HepG2 (cell line): ENCODE measurements around the gene GNRHR. TPM values are rescaled to one million over a fixed set of nuclear protein-coding genes. Genes with fewer than 3 reads are reported as not detected.

ENCODE experiments used
- ATAC-seq: fragments of 200-7000 bp; cut with Tn5 transposase; 3 replicates; pipeline ENCODE4 v1.9.1; 2020; ENCODE audit warnings: mild to moderate bottlenecking, moderate library complexity
- BruUV-seq: library from RNA; stranded (reverse); fragments of 400-500 nt; replicated peaks from 2 replicates; lab custom pipeline; 2021; lab: Mats Ljungman, UMichigan
- CTCF ChIA-PET: fragments of 300-600 bp; formaldehyde crosslinking; extraction: SDS; loops from one replicate; lab custom pipeline; 2021; ENCODE audit warnings: low total read pairs, inconsistent platforms, low intra/inter-chr PET ratio; lab: Yijun Ruan, JAX
- POLR2A ChIA-PET: fragments of 350-600 bp; sonication (Branson Sonifier 250); formaldehyde crosslinking; loops from one replicate; lab custom pipeline; 2020; ENCODE audit warnings: antibody characterized with exemption, inconsistent platforms; lab: Yijun Ruan, JAX
- DNase-seq: peaks from one replicate; pipeline ENCODE4 v3.0.0-alpha.2; 2015; ENCODE audit warnings: low spot score
- FAIRE-seq: peaks from 3 replicates; lab custom pipeline; 2011; peaks lifted over from hg19 to GRCh38; lab: Jason Lieb, UNC
- H2AFZ ChIP-seq: one replicate; pipeline ENCODE4 v1.6.1; 2011; ENCODE audit warnings: low read length, inconsistent platforms
- H3K27ac ChIP-seq: fragments of 300-600 bp; 3 replicates; pipeline ENCODE4 v1.8.0; 2011; ENCODE audit warnings: mixed run types, mild to moderate bottlenecking, mixed read lengths, low read length, inconsistent platforms; ENCODE audit not compliant: insufficient read depth; ENCODE audit errors: extremely low read length
- H3K27me3 ChIP-seq, 2 experiments: fragments of 200-600 bp in 1 of 2; 2 replicates in 1 of 2; 3 replicates in 1 of 2; pipeline versions ENCODE4 v1.6.0 to v1.8.0; 2011; ENCODE audit warnings: low read length in 2 of 2, mild to moderate bottlenecking in 2 of 2, moderate library complexity in 2 of 2, inconsistent platforms in 1 of 2; ENCODE audit not compliant: insufficient read depth in 2 of 2, control insufficient read depth in 1 of 2
- H3K36me3 ChIP-seq, 2 experiments: fragments of 200-600 bp in 1 of 2; replicated peaks in 1 of 2; 2 replicates in 1 of 2; 3 replicates in 1 of 2; pipeline versions ENCODE4 v1.5.1 to v1.8.0; 2011; ENCODE audit warnings: low read length in 2 of 2, inconsistent platforms in 1 of 2; ENCODE audit not compliant: insufficient read depth in 2 of 2, control insufficient read depth in 1 of 2
- H3K4me1 ChIP-seq: 2 replicates; pipeline ENCODE4 v1.5.1; 2012; ENCODE audit warnings: low read length, inconsistent platforms; ENCODE audit not compliant: insufficient read depth
- H3K4me2 ChIP-seq: 2 replicates; pipeline ENCODE4 v1.6.0; 2011; ENCODE audit warnings: low read depth, low read length, inconsistent platforms
- H3K4me3 ChIP-seq, 3 experiments: fragments of 200-600 bp in 1 of 3; sonication (generic), shearing (Covaris generic) in 1 of 3; replicated peaks in 1 of 3; 2 replicates each; pipeline ENCODE4 v1.5.1; 2011 to 2016; ENCODE audit warnings: low read length in 3 of 3, inconsistent platforms in 2 of 3, low read depth in 2 of 3, mild to moderate bottlenecking in 2 of 3, control low read depth in 1 of 3, mixed read lengths in 1 of 3; ENCODE audit not compliant: insufficient read depth in 1 of 3
- H3K79me2 ChIP-seq: one replicate; pipeline ENCODE4 v1.6.1; 2011; ENCODE audit warnings: low read length, inconsistent platforms; ENCODE audit not compliant: insufficient read depth
- H3K9ac ChIP-seq: 2 replicates; pipeline ENCODE4 v1.6.0; 2011; ENCODE audit warnings: mild to moderate bottlenecking, low read depth, low read length, inconsistent platforms; ENCODE audit not compliant: insufficient read depth
- H3K9me3 ChIP-seq: 2 replicates; pipeline ENCODE4 v1.5.1; 2012; ENCODE audit warnings: mild to moderate bottlenecking, low read length
- H4K20me1 ChIP-seq: 2 replicates; pipeline ENCODE4 v1.6.0; 2011; ENCODE audit warnings: inconsistent platforms, mild to moderate bottlenecking, low read length, moderate library complexity; ENCODE audit not compliant: insufficient read depth
- ARNT ChIP-seq: fragments of 450-650 bp; IDR thresholded peaks from 2 replicates; pipeline ENCODE4 v1.6.1; 2017
- CTCF ChIP-seq: sonication (generic); formaldehyde crosslinking; IDR thresholded peaks from 2 replicates; pipeline ENCODE4 v1.5.0; 2020; ENCODE audit warnings: mild to moderate bottlenecking, missing genetic modification reagents, moderate library complexity
- GPN1 ChIP-seq: sonication (generic); formaldehyde crosslinking; IDR thresholded peaks from 2 replicates; pipeline ENCODE4 v1.5.1; 2020; ENCODE audit warnings: missing genetic modification reagents, borderline replicate concordance
- HNRNPK ChIP-seq: fragments of 200-400 bp; formaldehyde crosslinking; IDR thresholded peaks from 2 replicates; pipeline ENCODE4 v1.6.1; 2018; ENCODE audit warnings: low read length, low read depth, moderate library complexity, mild to moderate bottlenecking; ENCODE audit not compliant: poor library complexity, severe bottlenecking
- JDP2 ChIP-seq: sonication (generic); formaldehyde crosslinking; IDR thresholded peaks from 2 replicates; pipeline ENCODE4 v1.8.1; 2022; ENCODE audit warnings: missing genetic modification reagents, borderline replicate concordance
- MAF1 ChIP-seq: sonication (generic); formaldehyde crosslinking; IDR thresholded peaks from 2 replicates; pipeline ENCODE4 v1.5.0; 2020; ENCODE audit warnings: missing genetic modification reagents, borderline replicate concordance
- MBD4 ChIP-seq: IDR thresholded peaks from 2 replicates; pipeline ENCODE4 v1.6.1; 2012; ENCODE audit warnings: low read length, inconsistent platforms, borderline replicate concordance
- PAF1 ChIP-seq: IDR thresholded peaks from 2 replicates; pipeline ENCODE4 v1.6.1; 2016; ENCODE audit warnings: missing genetic modification reagents, missing compliant biosample characterization
- TIGD3 ChIP-seq: sonication (generic); formaldehyde crosslinking; IDR thresholded peaks from 2 replicates; pipeline ENCODE4 v1.5.1; 2020; ENCODE audit warnings: mild to moderate bottlenecking, missing genetic modification reagents, borderline replicate concordance
- ZNF24 ChIP-seq: fragments of 450-650 bp; IDR thresholded peaks from 2 replicates; pipeline ENCODE4 v1.6.1; 2017; ENCODE audit warnings: antibody characterized with exemption, mild to moderate bottlenecking
- ZNF263 ChIP-seq: sonication (generic); formaldehyde crosslinking; IDR thresholded peaks from 2 replicates; pipeline ENCODE4 v1.4.0; 2020; ENCODE audit warnings: missing genetic modification reagents
- ZNF280B ChIP-seq: sonication (generic); formaldehyde crosslinking; IDR thresholded peaks from 2 replicates; pipeline ENCODE4 v1.5.0; 2020; ENCODE audit warnings: missing genetic modification reagents, mild to moderate bottlenecking, borderline replicate concordance
- ZNF484 ChIP-seq: sonication (generic); formaldehyde crosslinking; IDR thresholded peaks from 2 replicates; pipeline ENCODE4 v1.5.1; 2020; ENCODE audit warnings: mild to moderate bottlenecking, low read depth, missing genetic modification reagents, borderline replicate concordance
- ZNF501 ChIP-seq: sonication (generic); formaldehyde crosslinking; IDR thresholded peaks from 2 replicates; pipeline ENCODE4 v1.5.1; 2020; ENCODE audit warnings: mild to moderate bottlenecking, moderate library complexity, missing genetic modification reagents
- ZNF644 ChIP-seq: IDR thresholded peaks from 2 replicates; pipeline ENCODE4 v1.6.1; 2016; ENCODE audit warnings: low read depth
- ZNF660 ChIP-seq: sonication (generic); formaldehyde crosslinking; IDR thresholded peaks from 2 replicates; pipeline ENCODE4 v1.5.1; 2020; ENCODE audit warnings: mild to moderate bottlenecking, low read depth, missing genetic modification reagents, borderline replicate concordance
- ZNF691 ChIP-seq: sonication (generic); formaldehyde crosslinking; IDR thresholded peaks from 2 replicates; pipeline ENCODE4 v1.4.0; 2020; ENCODE audit warnings: missing genetic modification reagents, low read depth, mild to moderate bottlenecking, borderline replicate concordance
- ZNF740 ChIP-seq: sonication (generic); formaldehyde crosslinking; IDR thresholded peaks from 2 replicates; pipeline ENCODE4 v1.4.0; 2020; ENCODE audit warnings: missing genetic modification reagents
- ZNF772 ChIP-seq: sonication (generic); formaldehyde crosslinking; IDR thresholded peaks from 2 replicates; pipeline ENCODE4 v1.5.0; 2020; ENCODE audit warnings: mild to moderate bottlenecking, missing genetic modification reagents
- ZNF83 ChIP-seq: sonication (generic); formaldehyde crosslinking; IDR thresholded peaks from 2 replicates; pipeline ENCODE4 v1.4.0; 2020; ENCODE audit warnings: missing genetic modification reagents, mild to moderate bottlenecking, borderline replicate concordance
- WGBS: methylation state at CpG from one replicate; pipeline ENCODE4 v1.1.6; 2017; ENCODE audit warnings: low lambda C conversion rate; 5-methylcytosine and 5-hydroxymethylcytosine counted together
- in situ Hi-C: cut with HindIII; loops from 2 replicates; pipeline ENCODE4 v1.10.0; 2017; ENCODE audit warnings: low pct_unique_long_range_greater_than_20kb; ENCODE audit not compliant: extremely low pct_ligation_motif_present
- intact Hi-C: fragments of 100-400 bp; cut with micrococcal nuclease; formaldehyde crosslinking; loops from one replicate; pipeline ENCODE4 v1.10.0; 2022; ENCODE audit not compliant: unreplicated experiment
- polyA plus RNA-seq, 8 experiments: library from polyadenylated mRNA; depleted of rRNA in 3 of 8; stranded (reverse) in 7 of 8; unstranded in 1 of 8; fragments of >200 nt; fragmentation: Illumina TruSeq in 4 of 8; extraction: Trizol in 4 of 8; gene quantifications; 2 replicates each; pipeline versions ENCODE4 v1.2.1 to v1.2.3, GENCODE V29; 2011 to 2016; ENCODE audit warnings: low read depth in 4 of 8, missing spikeins in 1 of 8, mixed read lengths in 1 of 8; ENCODE audit not compliant: insufficient read depth in 1 of 8
- total RNA-seq, 5 experiments: library from RNA; depleted of rRNA; stranded (reverse); fragments of >200 nt; fragmentation: Illumina TruSeq; extraction: Trizol; gene quantifications; 2 replicates each; pipeline ENCODE4 v1.2.3, GENCODE V29; 2016; ENCODE audit warnings: low read depth in 1 of 5

The GNRHR gene
- total and polyA plus RNA-seq, 2 of the 13 experiments (the other 11 are each of a cell fraction or from before 2014, with no cell fraction given) = not detected

- TF ChIP-seq ZNF644 (no peak), ZNF263 (CRISPR knock-in tag) (no peak), ZNF280B (no peak), CTCF (CRISPR knock-in tag) (no peak), ZNF24 (no peak), ZNF501 (no peak), MBD4 (no peak), ZNF691 (CRISPR knock-in tag) (no peak), ZNF484 (CRISPR knock-in tag) (no peak)
Measured at GRCh38 chr4:67787311-67787710, 33.1 kb upstream of the GNRHR start (continued).

GRCh38 chr4:67785528-67785927 is 31.3 kb upstream of the GNRHR start:
- no peak for FAIRE-seq
- TF ChIP-seq JDP2 (CRISPR knock-in tag) (no peak), ARNT (no peak), ZNF83 (no peak), PAF1 (no peak), MAF1 (CRISPR knock-in tag) (no peak), ZNF740 (no peak), TIGD3 (CRISPR knock-in tag) (no peak), ZNF772 (CRISPR knock-in tag) (no peak), GPN1 (CRISPR knock-in tag) (no peak), ZNF660 (CRISPR knock-in tag) (no peak), HNRNPK (no peak)

More at GRCh38 chr4:67785528-67785927, 31.3 kb upstream of the GNRHR start:
- POLR2A ChIA-PET = no interaction called here
- no TSS peak for BruUV-seq
- Histone ChIP-seq H3K9ac (no peak overlapping the region), H3K9me3 (no peaks in the 10 kb centered on the region), H3K79me2 (no peaks in the 10 kb centered on the region), H3K4me3 (no peak overlapping the region), H3K36me3 (no peaks in the 10 kb centered on the region; a peak in 1 of 5 replicates), H4K20me1 (no peaks in the 10 kb centered on the region), H2AFZ (no peak overlapping the region), H3K27me3 (no peaks in the 10 kb centered on the region), H3K4me1 (no peaks in the 10 kb centered on the region), H3K4me2 (no peak overlapping the region), H3K27ac (no peak overlapping the region)
- CTCF ChIA-PET = no interaction called here
- 64% methylated on average over 2 of the region's 2 CpGs for WGBS
- in situ Hi-C loops = no loop called here
- ATAC-seq (no peak), DNase-seq (no peak)
- intact Hi-C loops = no loop called here
